Stimulated activated CD4-positive, alpha-beta T cell treated with anti-CD3 and anti-CD28 coated beads, TNF-alpha, amount 100 ng/mL, for 24 hours (primary cell): ENCODE measurements around the gene CACNA2D4.
A peak's percentile ranks its signal among the peaks of the same experiment; 100 is the strongest.
"Not testable (repeated sequence)": the region's sequence is repeated elsewhere in the genome, so short reads cannot be mapped to it uniquely, and the experiment has no call there.

Experiments used
- DNase-seq, 3 experiments: peaks; one replicate each; pipeline ENCODE4 v3.0.0-alpha.2; 2020; ENCODE audit warnings: low read depth in 3 of 3

CACNA2D4 gene, protein sequence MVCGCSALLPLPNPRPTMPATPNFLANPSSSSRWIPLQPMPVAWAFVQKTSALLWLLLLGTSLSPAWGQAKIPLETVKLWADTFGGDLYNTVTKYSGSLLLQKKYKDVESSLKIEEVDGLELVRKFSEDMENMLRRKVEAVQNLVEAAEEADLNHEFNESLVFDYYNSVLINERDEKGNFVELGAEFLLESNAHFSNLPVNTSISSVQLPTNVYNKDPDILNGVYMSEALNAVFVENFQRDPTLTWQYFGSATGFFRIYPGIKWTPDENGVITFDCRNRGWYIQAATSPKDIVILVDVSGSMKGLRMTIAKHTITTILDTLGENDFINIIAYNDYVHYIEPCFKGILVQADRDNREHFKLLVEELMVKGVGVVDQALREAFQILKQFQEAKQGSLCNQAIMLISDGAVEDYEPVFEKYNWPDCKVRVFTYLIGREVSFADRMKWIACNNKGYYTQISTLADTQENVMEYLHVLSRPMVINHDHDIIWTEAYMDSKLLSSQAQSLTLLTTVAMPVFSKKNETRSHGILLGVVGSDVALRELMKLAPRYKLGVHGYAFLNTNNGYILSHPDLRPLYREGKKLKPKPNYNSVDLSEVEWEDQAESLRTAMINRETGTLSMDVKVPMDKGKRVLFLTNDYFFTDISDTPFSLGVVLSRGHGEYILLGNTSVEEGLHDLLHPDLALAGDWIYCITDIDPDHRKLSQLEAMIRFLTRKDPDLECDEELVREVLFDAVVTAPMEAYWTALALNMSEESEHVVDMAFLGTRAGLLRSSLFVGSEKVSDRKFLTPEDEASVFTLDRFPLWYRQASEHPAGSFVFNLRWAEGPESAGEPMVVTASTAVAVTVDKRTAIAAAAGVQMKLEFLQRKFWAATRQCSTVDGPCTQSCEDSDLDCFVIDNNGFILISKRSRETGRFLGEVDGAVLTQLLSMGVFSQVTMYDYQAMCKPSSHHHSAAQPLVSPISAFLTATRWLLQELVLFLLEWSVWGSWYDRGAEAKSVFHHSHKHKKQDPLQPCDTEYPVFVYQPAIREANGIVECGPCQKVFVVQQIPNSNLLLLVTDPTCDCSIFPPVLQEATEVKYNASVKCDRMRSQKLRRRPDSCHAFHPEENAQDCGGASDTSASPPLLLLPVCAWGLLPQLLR

DNA sequence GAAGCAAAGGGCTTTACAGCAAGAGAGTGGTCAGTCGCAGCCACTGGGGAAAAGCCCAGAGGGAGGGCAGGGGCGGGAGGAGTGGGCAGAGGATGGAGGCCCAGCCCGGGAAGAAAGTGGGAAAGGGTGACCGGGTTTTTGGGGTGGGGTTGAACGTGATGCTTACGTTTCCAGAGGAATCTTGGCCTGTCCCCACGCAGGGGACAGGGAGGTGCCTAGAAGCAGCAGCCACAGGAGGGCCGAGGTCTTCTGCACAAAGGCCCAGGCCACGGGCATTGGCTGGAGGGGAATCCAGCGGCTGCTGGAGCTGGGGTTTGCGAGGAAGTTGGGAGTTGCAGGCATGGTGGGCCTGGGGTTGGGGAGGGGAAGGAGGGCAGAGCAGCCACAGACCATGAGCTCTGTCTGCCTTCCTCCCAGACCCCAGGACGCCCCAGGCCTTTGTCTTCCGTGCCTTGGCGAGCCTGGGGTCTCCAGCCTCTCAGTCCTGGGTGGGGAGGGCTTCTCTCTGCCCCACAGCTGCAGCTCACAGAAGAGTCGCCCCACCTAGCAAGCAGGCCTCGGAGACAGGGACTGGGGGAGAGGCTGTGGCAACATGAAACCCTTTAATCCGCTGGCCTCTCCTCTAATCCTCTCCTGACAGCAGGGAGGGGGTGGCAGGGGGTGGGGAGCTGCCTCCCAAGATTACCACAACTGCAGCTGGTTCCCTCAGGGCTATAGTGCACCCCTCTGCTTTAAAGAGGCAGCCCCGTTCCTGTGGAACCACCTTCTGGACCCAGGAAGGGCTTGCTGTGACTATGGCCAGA, at the start of gene CACNA2D4:
Gene CACNA2D4 (minus strand): TSS at position 572 of the 803 bp plus-strand sequence. CDS start 179 bp downstream, at position 393.
- DNase-seq: no peak

DNA sequence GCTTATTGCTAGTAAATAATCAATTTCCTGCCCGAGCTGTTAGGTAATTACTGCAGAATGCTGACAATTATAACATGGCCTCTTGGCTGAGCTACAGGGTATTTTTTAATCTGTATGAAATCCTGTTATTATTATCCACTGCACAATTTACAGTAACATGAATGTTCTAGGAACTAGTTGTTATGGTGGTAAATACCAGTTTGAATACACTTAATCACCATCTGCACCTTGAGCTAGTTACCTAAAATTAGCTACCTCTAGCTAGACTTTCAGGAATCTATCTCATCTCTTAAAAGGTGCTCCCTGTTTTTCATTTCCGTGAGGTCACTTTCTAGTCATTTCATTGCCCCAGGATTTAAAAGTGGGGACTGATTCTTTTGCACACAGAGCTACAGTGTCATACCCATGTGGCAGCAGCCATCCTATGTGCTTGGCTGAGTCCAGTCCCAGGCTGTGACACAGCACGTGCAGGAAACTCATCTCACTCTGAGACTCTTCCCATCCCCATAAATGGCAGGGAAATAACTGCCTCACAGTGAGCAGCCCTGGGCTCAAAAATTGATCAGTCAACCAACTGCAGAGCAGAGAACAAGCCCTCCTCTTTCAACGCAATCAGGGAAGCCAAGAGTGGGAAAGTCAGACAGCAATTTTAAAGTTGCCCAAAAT, 48.2 kb upstream of the CACNA2D4 start:
- no peak for DNase-seq

DNA sequence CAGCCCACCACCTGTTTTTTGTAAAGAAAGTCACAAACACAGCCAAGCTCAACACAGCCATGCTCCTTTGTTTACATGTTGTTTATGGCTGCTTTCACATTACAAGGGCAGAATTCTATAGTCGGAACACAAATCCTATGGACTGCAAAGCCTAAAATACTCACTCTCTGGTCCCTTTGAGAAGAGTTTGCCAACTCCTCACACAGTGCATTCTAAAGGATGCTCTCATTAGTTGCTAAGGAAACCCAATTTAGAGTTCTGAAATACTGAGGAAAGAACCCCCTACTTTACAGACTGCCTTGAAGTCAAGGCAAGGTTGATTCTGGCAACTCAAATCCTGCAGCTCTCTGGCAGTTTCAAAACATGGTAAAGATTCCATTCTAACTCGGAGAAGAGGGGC, 47.5 kb upstream of the CACNA2D4 start:
- DNase-seq: no peak

DNA sequence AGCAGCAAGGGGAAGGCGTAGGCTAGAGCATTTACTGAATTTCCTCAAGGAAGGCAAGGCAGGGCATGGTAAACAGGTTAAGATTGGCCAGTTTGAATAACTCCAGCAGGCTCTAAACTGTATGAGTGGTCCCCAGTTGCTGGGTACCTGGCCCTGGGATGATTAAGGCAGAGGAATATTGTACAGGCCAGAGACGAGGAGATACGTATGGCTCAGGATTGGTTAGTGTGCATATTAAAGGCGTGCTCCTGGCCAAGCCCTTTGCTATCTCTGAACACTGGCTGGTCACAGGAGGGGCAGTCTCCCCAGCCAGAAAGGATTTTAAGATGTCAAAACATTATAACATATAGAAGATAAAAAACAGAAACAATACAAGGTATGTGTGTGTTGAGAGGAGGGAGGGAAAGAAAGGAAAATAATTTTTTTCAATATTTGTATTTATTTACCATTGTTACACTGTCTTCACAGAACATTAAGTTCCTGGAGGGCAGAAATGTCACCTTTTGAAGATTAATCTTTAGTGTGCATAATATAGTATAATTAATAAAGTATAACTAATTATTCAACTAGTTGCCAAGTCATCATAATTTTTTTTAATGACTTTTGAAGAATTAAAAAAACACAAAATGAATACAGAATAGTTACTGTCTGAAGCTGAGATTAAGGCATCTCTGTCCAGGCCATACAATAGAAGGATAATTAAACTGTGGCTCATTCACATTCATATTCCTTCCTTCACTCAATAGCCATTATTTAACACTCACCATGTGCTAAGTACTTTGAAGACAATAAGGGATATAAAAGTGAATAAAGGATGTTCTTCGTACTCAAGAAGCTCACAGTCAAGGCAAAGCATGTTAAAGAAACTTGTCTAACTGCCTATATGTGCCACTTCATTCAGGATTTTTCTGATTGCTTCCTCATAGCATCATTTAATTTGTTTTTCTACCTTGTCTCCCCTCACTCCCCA, 43.9 kb upstream of the CACNA2D4 start:
- no peak for DNase-seq

DNA sequence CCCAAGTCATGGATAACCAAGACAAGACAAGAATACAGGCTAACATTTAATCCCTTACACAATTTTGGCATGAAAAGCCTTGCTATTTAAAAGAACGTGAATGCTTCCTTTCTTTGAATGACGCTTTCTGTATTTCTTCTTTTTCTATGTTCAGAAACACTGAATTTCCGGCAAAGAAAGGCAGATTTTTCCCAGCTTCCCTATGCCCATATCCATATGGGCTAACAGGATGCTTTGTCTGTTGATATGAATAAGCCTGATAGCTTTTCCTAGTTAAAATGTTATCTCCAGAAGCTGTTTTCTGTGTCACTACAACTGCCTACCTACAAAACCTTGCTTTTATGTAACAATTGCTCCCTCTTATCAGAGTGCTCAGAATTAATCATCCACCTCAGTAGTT, 38.3 kb upstream of the CACNA2D4 start:
- DNase-seq: no peak

DNA sequence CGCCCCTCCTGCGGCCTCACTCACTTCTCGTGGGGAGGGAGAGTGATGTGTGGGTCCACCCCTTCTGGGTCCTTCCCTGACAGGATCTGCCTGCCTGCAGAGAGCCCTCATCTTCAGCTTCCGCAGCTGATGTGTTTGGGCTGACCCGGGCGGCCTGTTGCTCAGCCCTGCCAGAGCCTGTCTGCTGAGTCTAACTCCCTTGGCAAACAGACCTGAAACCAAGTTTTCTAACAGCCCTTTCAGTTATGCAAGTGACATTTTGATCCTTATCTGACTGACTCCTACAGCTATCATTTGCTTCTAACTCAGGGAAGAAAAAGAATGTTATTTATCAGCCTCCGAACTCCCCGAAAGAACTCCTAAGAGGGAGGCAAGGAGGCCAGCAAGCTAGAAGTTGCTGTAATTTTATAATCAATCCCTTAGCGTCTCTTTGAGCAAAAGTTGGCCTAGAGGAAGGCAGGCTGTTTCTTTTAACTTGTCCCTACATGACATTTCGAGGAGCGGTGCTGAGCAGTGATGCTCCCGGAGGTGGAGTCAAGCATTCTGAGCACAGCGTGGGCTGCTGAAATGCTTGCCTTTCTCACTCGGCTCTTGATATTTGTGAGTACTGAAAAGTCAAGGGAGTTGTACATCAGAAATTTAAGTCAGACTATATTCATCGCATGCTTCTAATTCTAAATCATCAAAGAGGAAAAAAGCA, 31.5 kb upstream of the CACNA2D4 start:
- no peak for DNase-seq

DNA sequence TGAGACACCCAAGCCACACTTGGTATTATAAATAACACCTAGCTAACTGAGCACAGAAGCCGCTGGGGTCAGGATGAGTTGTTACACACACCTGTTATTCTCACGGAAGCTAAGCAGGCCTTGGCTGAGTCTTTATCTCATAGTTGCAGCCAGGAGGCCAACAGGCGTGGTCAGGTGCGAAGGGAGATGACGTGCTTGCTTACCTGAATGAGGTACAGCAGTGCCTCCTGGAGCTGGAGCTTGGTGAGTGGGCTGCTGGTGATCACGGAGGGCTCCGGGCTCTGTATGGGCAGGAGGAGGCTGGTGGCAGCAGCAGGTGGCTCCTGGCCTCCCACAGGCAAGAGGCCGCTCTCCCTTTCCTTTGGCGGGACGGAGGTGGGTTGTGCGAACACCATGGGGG, 30.4 kb upstream of the CACNA2D4 start:
- no peak for DNase-seq

DNA sequence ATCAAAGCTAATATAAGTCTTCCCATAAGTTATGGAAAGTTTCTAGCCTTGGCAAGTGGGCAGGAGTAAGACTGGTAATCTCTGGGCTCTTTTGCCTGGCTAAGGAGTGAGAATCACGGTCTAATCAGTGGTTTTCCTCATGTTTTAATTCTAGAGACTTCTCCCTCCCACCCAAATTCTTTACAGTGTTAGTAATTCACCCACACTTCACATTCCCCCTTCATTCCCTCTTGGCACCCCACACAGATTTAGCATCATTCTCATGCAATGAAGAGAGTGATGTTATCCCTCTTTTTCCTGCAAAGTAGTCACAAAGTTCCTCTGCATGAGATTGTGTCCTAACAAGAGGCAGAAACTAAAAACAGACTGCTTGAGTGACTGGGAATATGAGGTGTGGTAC, 28.6 kb upstream of the CACNA2D4 start:
- no peak for DNase-seq

DNA sequence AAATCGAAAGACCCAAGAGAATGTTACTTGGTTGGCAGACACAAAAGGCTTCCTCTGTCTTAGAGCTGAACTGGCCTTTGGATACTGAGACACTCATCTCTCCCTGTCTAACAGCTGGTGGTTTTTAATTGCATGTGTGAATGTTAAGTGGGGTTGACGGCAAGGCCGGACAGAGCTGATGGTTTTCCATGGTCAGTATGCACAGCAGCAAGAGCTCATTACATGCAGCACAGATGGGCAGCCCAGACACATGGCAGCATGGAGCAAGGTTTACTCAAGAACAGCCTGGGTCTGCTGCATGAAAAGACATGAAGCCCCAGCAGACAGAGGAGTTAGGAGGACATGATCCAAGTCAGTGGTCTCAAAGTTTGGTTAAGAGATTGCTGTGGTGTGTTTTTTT, 27.8 kb upstream of the CACNA2D4 start:
- no peak for DNase-seq

DNA sequence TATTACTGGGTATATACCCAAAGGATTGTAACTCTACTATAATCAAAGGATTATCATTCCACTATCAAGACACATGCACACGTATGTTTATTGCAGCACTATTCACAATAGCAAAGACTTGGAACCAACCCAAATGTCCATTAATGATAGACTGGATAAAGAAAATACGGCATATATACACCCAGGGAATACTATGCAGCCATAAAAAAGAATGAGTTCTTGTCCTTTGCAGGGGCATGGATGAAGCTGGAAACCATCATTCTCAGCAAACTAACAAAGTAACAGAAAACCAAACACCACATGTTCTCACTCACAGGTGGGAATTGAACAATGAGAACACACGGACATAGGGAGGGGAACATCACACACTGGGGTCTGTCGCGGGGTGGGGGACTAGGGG, 27.1 kb upstream of the CACNA2D4 start:
- DNase-seq: not testable (repeated sequence)

DNA sequence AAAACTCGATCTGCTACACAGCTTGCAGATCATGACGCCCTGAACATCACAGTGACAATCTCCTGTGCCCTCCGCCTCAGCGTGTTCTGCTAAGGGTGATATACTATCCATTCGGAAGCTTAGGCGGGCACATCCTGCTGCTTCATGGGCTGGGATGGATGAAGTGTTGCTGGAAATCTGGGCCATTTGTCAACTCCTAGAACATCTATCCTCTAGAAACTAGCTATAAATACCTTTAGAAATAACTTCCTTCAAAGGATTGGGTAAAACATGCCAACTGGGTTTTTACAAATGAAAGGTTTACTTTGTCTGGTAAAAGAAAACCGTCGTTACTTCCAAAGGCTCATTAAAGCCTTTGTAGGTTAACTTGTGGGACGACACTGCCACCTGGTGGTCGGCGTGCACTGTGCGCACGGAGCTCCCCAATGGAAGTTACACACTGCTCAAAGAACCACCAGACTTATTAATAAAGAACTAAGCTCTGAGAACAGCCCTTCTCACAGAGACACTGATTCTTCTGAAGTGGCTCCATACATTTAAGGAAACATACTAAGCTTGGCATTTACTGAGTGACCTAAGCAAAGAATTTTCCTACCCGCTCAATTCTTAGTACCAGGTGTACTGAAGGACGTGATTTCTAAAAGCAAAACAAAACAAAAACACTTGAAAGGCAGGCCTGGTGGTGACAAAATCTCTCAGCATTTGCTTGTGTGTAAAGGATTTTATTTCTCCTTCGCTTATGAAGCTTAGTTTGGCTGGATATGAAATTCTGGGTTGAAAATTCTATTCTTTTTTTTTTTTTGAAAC, 21.6 kb upstream of the CACNA2D4 start:
- peak; percentile 74 to 87 (median 85) for DNase-seq

DNA sequence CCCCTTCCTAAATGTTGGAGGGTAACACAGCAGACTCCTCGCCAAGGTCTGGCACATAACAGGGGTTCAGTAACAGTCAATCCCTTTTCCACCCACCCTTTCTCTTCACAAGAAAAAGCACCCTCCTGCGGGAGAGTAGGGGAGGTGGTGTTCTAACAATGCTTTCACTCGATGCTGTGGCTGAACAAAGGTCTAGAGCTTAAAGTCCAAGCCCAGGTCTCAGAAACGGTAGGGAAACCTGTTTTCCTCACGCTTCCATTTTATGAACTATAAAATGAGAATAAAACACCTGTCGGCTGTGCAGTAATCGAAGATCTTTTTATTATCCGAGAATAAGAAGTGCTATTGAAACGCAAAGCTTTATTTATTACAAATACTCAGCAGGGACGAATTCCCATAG, 20.9 kb upstream of the CACNA2D4 start:
- DNase-seq: no peak

DNA sequence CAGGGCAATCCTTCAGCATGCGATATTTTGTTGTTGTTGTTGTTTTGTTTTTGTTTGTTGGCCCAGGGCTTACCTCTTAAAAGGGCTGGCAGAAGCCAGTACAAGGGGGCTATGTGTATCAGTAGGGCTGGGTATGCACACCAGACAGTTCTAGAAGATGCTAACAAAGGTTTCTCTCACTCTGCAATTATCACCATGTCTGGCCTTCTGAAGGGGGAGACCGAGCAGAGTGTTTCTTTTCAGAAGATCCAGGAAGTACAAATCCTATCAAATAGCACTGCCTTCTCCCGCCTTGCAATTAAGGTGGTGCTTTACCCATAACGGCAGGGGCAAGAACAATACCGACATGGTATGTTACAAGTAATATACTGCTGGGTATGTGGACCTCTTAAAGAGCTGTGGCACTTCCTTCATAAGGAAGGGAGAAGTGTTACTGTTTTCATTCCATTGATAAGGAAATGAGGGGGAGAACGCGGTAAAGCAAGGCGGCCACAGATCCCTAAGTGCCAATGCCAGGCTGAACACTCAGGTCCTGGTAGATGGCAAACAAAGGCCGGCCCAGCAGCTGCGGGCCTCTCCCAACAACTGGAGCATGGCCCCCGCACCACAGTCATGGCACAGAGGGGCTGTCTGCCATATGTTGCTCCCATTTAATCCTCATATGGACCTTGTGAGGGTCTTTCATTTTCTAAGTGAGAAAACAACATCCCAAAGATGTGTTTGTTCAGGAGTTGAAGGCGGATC, 19.2 kb upstream of the CACNA2D4 start:
- no peak for DNase-seq

DNA sequence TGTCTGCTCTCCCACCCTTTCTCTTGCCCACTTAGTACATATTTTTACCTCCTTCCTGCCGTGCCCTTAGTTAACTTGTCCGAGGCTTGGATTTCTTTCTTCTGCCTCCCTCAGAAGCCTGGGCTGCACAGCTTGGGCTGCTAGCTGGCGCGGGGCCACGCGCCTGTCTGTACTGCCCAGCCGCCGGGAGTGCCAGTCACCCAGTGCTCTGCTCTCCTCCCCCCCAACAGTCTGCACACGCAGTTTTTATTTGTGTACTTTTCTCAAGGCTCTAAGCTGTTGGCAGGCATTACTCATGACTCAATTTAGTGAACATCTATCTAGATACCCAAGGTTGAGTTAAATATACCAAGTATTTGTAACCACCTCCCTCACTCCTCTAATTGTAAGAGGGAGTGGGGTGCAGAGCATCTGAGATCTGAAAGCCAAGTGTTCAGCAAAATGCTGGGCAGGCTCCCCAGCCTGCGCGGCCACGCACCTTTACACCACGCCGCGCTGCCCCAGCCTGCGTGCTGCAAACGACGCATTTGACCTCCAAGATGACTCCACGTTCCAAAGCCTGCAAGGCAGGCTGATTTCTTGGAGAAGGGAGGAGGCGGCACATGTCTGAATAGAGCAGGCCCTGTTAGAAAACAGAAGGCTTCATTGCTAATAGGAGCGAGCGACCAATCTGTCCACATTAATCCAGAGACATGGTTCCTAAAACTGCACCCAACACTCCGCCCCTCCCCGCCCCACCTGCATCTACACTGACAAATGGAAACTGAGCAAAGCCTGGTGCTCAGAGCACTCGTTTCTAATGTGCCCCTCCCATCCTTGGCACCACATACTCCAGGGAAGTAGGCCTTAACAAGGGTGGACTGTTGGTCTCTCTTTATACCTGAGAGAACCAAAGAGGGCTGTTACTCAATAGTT, 18.2 kb upstream of the CACNA2D4 start:
- DNase-seq: no peak

DNA sequence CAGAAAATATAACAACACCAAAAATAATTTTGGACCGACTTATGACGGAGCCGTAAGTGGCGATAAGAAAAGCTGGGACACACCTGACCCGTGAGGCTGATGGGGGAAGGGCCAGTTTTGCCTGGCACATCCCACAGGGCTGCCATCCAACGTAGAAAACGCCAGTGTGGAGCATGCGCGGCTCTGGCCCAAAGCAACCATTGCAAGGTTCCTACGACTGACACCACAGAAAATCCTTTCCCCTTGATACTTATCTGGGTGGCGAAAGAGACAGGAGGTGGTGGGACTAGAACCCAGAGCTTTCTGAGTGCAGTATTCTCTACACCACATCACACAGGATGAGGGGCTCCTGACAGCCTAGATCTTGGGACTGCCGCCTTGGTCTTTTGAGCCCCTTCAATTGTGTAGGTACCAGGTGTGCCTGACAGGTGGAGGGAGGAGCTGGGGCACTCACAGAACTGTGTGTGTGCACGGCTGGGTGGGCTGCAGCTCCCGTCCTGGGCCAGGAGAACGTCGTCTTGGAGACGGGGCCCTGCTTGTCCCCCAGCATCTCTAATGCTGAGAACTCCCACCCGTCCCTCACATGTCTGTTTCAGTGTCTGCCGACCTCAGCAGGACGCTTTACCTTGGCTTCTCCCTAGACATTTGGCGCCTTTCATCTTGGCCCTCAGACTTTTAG, 17.4 kb upstream of the CACNA2D4 start:
- DNase-seq: no peak

DNA sequence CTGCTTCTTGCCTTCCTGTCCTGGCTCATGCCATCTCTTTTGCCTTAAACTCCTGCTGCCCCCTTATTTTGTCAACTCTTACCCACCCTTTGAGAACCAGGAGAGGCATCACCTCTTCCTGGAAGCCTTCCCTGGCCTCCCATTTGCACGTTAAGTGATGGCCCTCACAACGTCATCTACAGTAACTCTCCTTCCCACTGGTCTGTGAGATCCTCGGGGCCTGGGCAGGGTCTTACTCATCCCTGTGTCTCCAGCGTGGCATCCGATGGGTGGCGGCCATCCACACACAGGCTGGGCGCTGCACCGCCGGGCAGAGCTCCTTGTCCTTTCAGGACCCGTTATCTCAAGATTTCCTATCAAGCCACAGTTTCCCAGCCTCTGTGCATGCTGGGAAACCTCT, 16.8 kb upstream of the CACNA2D4 start:
- no peak for DNase-seq
